Measurements from ENCODE around the gene IL10RA. TPM values are rescaled to one million over a fixed set of nuclear protein-coding genes. Genes with fewer than 3 reads are reported as not detected.
"Not testable (repeated sequence)": the region's sequence is repeated elsewhere in the genome, so short reads cannot be mapped to it uniquely, and the experiment has no call there.

IL10RA gene
- total RNA-seq, 2 donors from 2014 or later, result 4.6 to 11.4 TPM

- Histone ChIP-seq H3K27me3 (no peaks in the 10 kb centered on the region), H3K9me3 (no peaks in the 10 kb centered on the region), H3K36me3 (no peaks in the 10 kb centered on the region), H3K4me3 (no peak overlapping the region), H3K4me1 (peaks cover 0 to 15% of the 10 kb centered on the region in 2 donors), H3K27ac (peak overlapping the region; percentile 61 to 69)
- DNase-seq (ENCODE audit: low spot score), result no peak
- TF ChIP-seq CTCF (IDR thresholded peaks at IDR 0.05), result no peak
These were observed 17.3 kb downstream of the IL10RA start for GRCh38 chr11:118003456-118003855.

- Histone ChIP-seq H3K27ac (no peak overlapping the region), H3K36me3 (no peaks in the 10 kb centered on the region), H3K9me3 (no peaks in the 10 kb centered on the region), H3K4me3 (no peak overlapping the region), H3K27me3 (no peaks in the 10 kb centered on the region), H3K4me1 (peaks cover 0 to 15% of the 10 kb centered on the region in 2 donors)
- DNase-seq (ENCODE audit: low spot score), result no peak
- TF ChIP-seq CTCF (IDR thresholded peaks at IDR 0.05), result no peak
These were observed 18.5 kb downstream of the IL10RA start for GRCh38 chr11:118004543-118005223.

GRCh38 chr11:118005224-118006152 is 19.3 kb downstream of the IL10RA start:
- Histone ChIP-seq H3K27me3 (no peaks in the 10 kb centered on the region), H3K36me3 (no peaks in the 10 kb centered on the region), H3K27ac (no peak overlapping the region), H3K9me3 (no peaks in the 10 kb centered on the region), H3K4me1 (peaks cover 0 to 20% of the 10 kb centered on the region in 2 donors), H3K4me3 (no peak overlapping the region)
- DNase-seq (ENCODE audit: low spot score), result peak; percentile 54
- no peak for TF ChIP-seq CTCF (IDR thresholded peaks at IDR 0.05)

GRCh38 chr11:118006153-118006534 is 19.9 kb downstream of the IL10RA start:
- TF ChIP-seq CTCF (IDR thresholded peaks at IDR 0.05), result no peak
- Histone ChIP-seq H3K9me3 (no peaks in the 10 kb centered on the region), H3K4me1 (peaks cover 0 to 27% of the 10 kb centered on the region in 2 donors), H3K27ac (no peak overlapping the region), H3K36me3 (no peaks in the 10 kb centered on the region), H3K4me3 (no peak overlapping the region), H3K27me3 (no peaks in the 10 kb centered on the region)
- peak; percentile 55 for DNase-seq (ENCODE audit: low spot score)

- Histone ChIP-seq H3K27ac (peak overlapping the region in 1 of 2 donors; percentile 29), H3K4me1 (peaks cover 0 to 25% of the 10 kb centered on the region in 2 donors), H3K36me3 (no peaks in the 10 kb centered on the region), H3K9me3 (no peaks in the 10 kb centered on the region), H3K27me3 (no peaks in the 10 kb centered on the region), H3K4me3 (no peak overlapping the region)
- peak; percentile 52 for DNase-seq (ENCODE audit: low spot score)
- TF ChIP-seq CTCF (IDR thresholded peaks at IDR 0.05), result no peak
These were observed 20.8 kb downstream of the IL10RA start for GRCh38 chr11:118007040-118007439.

GRCh38 chr11:118007563-118008270 is 21.5 kb downstream of the IL10RA start:
- peaks cover 0 to 18% of the 10 kb centered on the region in 2 donors for H3K4me1 ChIP-seq
- DNase-seq (ENCODE audit: low spot score), result peak; percentile 58
- H3K27ac ChIP-seq, H3K9me3 ChIP-seq, H3K27me3 ChIP-seq, H3K36me3 ChIP-seq, H3K4me3 ChIP-seq: not testable (repeated sequence)

Data from right atrium auricular region (tissue), 2 donors.